HCT116 (cell line): ENCODE results near the gene CALU. TPM values are rescaled to one million over a fixed set of nuclear protein-coding genes. Genes with fewer than 3 reads are reported as not detected.

Experiments
- ATAC-seq: fragments of 200-7000 bp; cut with Tn5 transposase; 2 replicates; pipeline ENCODE4 v1.9.1; 2020; ENCODE audit warnings: mild to moderate bottlenecking, moderate library complexity
- BruUV-seq: library from RNA; stranded (reverse); fragments of 400-500 nt; replicated peaks from 2 replicates; lab custom pipeline; 2021; lab: Mats Ljungman, UMichigan
- CTCF ChIA-PET: fragments of 300-600 bp; sonication (Branson Sonifier 250); formaldehyde crosslinking; loops from one replicate; lab custom pipeline; 2021; ENCODE audit warnings: antibody characterized with exemption; lab: Charles Lee
- POLR2A ChIA-PET: fragments of 300-600, 350-600 bp; sonication (Branson Sonifier 250); formaldehyde crosslinking; loops from one replicate; lab custom pipeline; 2021; ENCODE audit warnings: antibody characterized with exemption; lab: Charles Lee
- RAD21 ChIA-PET, 2 experiments: fragments of 300-600 bp; sonication (Branson Sonifier 250); formaldehyde crosslinking; loops; one replicate each; lab custom pipeline; 2023; ENCODE audit warnings: low total read pairs in 2 of 2; ENCODE audit not compliant: uncharacterized antibody in 2 of 2, unreplicated experiment in 2 of 2, low non-redundant PET in 1 of 2; lab: Charles Lee
- DNase-seq: peaks from one replicate; pipeline ENCODE4 v3.0.0-alpha.2; 2010; ENCODE audit warnings: low read depth, low spot score
- H2AFZ ChIP-seq: fragments of 200-600 bp; shearing (Covaris generic), sonication (generic); 2 replicates; pipeline ENCODE4 v1.6.1; 2017; ENCODE audit warnings: low read depth, mixed run types, mixed read lengths, antibody characterized with exemption, low read length; ENCODE audit not compliant: poor library complexity, severe bottlenecking
- H3K27ac ChIP-seq: 2 replicates; pipeline ENCODE4 v1.5.1; 2012; ENCODE audit warnings: low read depth, low read length
- H3K27me3 ChIP-seq: fragments of 200-600 bp; sonication (generic); 2 replicates; pipeline ENCODE4 v1.6.1; 2016; ENCODE audit warnings: mixed run types, low read length, mixed read lengths; ENCODE audit not compliant: insufficient read depth
- H3K36me3 ChIP-seq, 2 experiments: fragments of 200-500 bp in 1 of 2; fragments of 200-600 bp in 1 of 2; sonication (Bioruptor generic) in 1 of 2; sonication (generic) in 1 of 2; 2 replicates each; pipeline versions ENCODE4 v1.5.1 to v1.6.1; 2014 to 2016; ENCODE audit warnings: low read length in 2 of 2, inconsistent platforms in 1 of 2, mixed read lengths in 1 of 2, mixed run types in 1 of 2; ENCODE audit not compliant: insufficient read depth in 2 of 2, control insufficient read depth in 1 of 2
- H3K4me1 ChIP-seq, 2 experiments: fragments of 200-600 bp in 1 of 2; sonication (generic) in 1 of 2; 2 replicates each; pipeline versions ENCODE4 v1.5.1 to v1.6.1; 2012 to 2017; ENCODE audit warnings: low read length in 2 of 2, inconsistent platforms in 1 of 2, mild to moderate bottlenecking in 1 of 2, mixed read lengths in 1 of 2, mixed run types in 1 of 2, moderate library complexity in 1 of 2; ENCODE audit not compliant: insufficient read depth in 2 of 2, control insufficient read depth in 1 of 2
- H3K4me2 ChIP-seq: fragments of 200-600 bp; sonication (generic); 2 replicates; pipeline ENCODE4 v1.6.1; 2017; ENCODE audit warnings: mixed run types, low read length, mixed read lengths
- H3K4me3 ChIP-seq, 2 experiments: fragments of 200-600 bp in 1 of 2; sonication (generic) in 1 of 2; replicated peaks in 1 of 2; 2 replicates each; pipeline ENCODE4 v1.5.1; 2011 to 2016; ENCODE audit warnings: low read length in 2 of 2, control low read depth in 1 of 2, low read depth in 1 of 2, mild to moderate bottlenecking in 1 of 2, mixed read lengths in 1 of 2, mixed run types in 1 of 2
- H3K79me2 ChIP-seq: fragments of 200-600 bp; sonication (generic); 2 replicates; pipeline ENCODE4 v1.6.1; 2017; ENCODE audit warnings: mild to moderate bottlenecking, mixed run types, low read length, moderate library complexity, mixed read lengths; ENCODE audit not compliant: insufficient read depth
- H3K9ac ChIP-seq: fragments of 200-600 bp; sonication (generic); 2 replicates; pipeline ENCODE4 v1.6.1; 2016; ENCODE audit warnings: low read length, mixed read lengths
- H3K9me2 ChIP-seq: fragments of 200-600 bp; sonication (generic), shearing (Covaris generic); 2 replicates; pipeline ENCODE4 v1.6.1; 2017; ENCODE audit warnings: mixed run types, mild to moderate bottlenecking, moderate library complexity; ENCODE audit not compliant: insufficient read depth
- H3K9me3 ChIP-seq, 2 experiments: fragments of 200-500 bp in 1 of 2; fragments of 200-600 bp in 1 of 2; sonication (Bioruptor generic) in 1 of 2; sonication (generic) in 1 of 2; 2 replicates each; pipeline ENCODE4 v1.6.1; 2014 to 2017; ENCODE audit warnings: low read length in 2 of 2, mixed read lengths in 2 of 2, inconsistent platforms in 1 of 2, low read depth in 1 of 2, mild to moderate bottlenecking in 1 of 2, mixed run types in 1 of 2, moderate library complexity in 1 of 2; ENCODE audit not compliant: control insufficient read depth in 1 of 2, insufficient read depth in 1 of 2
- H4K20me1 ChIP-seq: fragments of 200-600 bp; sonication (generic), shearing (Covaris generic); 2 replicates; pipeline ENCODE4 v1.6.1; 2017; ENCODE audit warnings: mixed run types, mild to moderate bottlenecking, moderate library complexity; ENCODE audit not compliant: insufficient read depth
- CBX3 ChIP-seq: IDR thresholded peaks from 2 replicates; pipeline ENCODE4 v1.6.1; 2012; ENCODE audit warnings: low read depth
- CEBPB ChIP-seq: IDR thresholded peaks from 2 replicates; pipeline ENCODE4 v1.6.1; 2012; ENCODE audit warnings: low read depth
- EGR1 ChIP-seq: IDR thresholded peaks from 2 replicates; pipeline ENCODE4 v1.6.1; 2012; ENCODE audit warnings: low read depth
- ELF1 ChIP-seq: IDR thresholded peaks from 2 replicates; pipeline ENCODE4 v1.6.1; 2012; ENCODE audit warnings: low read depth, borderline replicate concordance
- EZH2 ChIP-seq: fragments of 200-600 bp; sonication (generic); IDR thresholded peaks from 2 replicates; pipeline ENCODE4 v1.6.1; 2017; ENCODE audit warnings: antibody characterized with exemption, mixed run types
- EZH2phosphoT487 ChIP-seq: fragments of 200-600 bp; IDR thresholded peaks from 2 replicates; pipeline ENCODE4 v1.6.1; 2018; ENCODE audit warnings: antibody characterized with exemption, borderline replicate concordance
- FOSL1 ChIP-seq: IDR thresholded peaks from 2 replicates; pipeline ENCODE4 v1.6.1; 2012; ENCODE audit warnings: low read depth
- POLR2A ChIP-seq: IDR thresholded peaks from 2 replicates; pipeline ENCODE4 v1.7.0; 2011; ENCODE audit warnings: borderline replicate concordance; ENCODE audit not compliant: insufficient read depth, insufficient read length; ENCODE audit errors: extremely low read depth
- RAD21 ChIP-seq: IDR thresholded peaks from 2 replicates; pipeline ENCODE4 v1.6.1; 2012; ENCODE audit warnings: low read depth, mild to moderate bottlenecking
- SIN3A ChIP-seq: IDR thresholded peaks from 2 replicates; pipeline ENCODE4 v1.6.1; 2012; ENCODE audit warnings: low read depth
- SP1 ChIP-seq: IDR thresholded peaks from 2 replicates; pipeline ENCODE4 v1.6.1; 2012; ENCODE audit warnings: low read depth
- SRF ChIP-seq: IDR thresholded peaks from 2 replicates; pipeline ENCODE4 v1.6.1; 2012; ENCODE audit warnings: low read depth
- TCF7L2 ChIP-seq: IDR thresholded peaks from 2 replicates; pipeline ENCODE4 v1.7.0; 2011; ENCODE audit warnings: borderline replicate concordance, inconsistent platforms; ENCODE audit not compliant: insufficient read depth, insufficient read length; ENCODE audit errors: extremely low read depth
- YY1 ChIP-seq: IDR thresholded peaks from 2 replicates; pipeline ENCODE4 v1.6.1; 2011; ENCODE audit warnings: low read length, low read depth, moderate library complexity, mild to moderate bottlenecking; ENCODE audit not compliant: insufficient replicate concordance; ENCODE audit errors: extremely low read depth
- ZBTB33 ChIP-seq: IDR thresholded peaks from 2 replicates; pipeline ENCODE4 v1.6.1; 2011; ENCODE audit warnings: mild to moderate bottlenecking, low read length, moderate library complexity; ENCODE audit not compliant: insufficient replicate concordance; ENCODE audit errors: extremely low read depth
- ZFX ChIP-seq: fragments of 450-650 bp; IDR thresholded peaks from 2 replicates; pipeline ENCODE4 v1.6.1; 2017
- ZNF274 ChIP-seq: fragments of 200-500 bp; sonication (Bioruptor generic); IDR thresholded peaks from 2 replicates; pipeline ENCODE4 v1.6.1; 2014; ENCODE audit warnings: mild to moderate bottlenecking, low read depth, low read length, inconsistent platforms
- intact Hi-C: fragments of 100-400 bp; cut with micrococcal nuclease; formaldehyde crosslinking; loops from 2 replicates; pipeline ENCODE4 v1.10.0; 2022
- total RNA-seq: library from RNA; stranded (reverse); gene quantifications from one replicate; pipeline ENCODE4 v1.2.1, GENCODE V29; 2021; ENCODE audit not compliant: unreplicated experiment

CALU gene
- total RNA-seq, 1 experiment from 2014 or later = 106 TPM

- no peak overlapping the region for H3K27ac ChIP-seq
- H3K4me2 ChIP-seq = no peak overlapping the region
- H3K79me2 ChIP-seq = no peaks in the 10 kb centered on the region
- intact Hi-C loops = no loop called here
- H4K20me1 ChIP-seq = no peaks in the 10 kb centered on the region
- H2AFZ ChIP-seq = no peak overlapping the region
- TF ChIP-seq ZNF274 = no peak
- TF ChIP-seq ZFX = no peak
- TF ChIP-seq CEBPB = no peak
- no peak for TF ChIP-seq SRF
- no peak for TF ChIP-seq POLR2A
- TF ChIP-seq FOSL1 = no peak
- no peak for TF ChIP-seq EZH2phosphoT487
- TF ChIP-seq EZH2 = no peak
- TF ChIP-seq SP1 = no peak
- no peak for TF ChIP-seq EGR1
- no peak for TF ChIP-seq ELF1
- TF ChIP-seq RAD21 = no peak
- TF ChIP-seq TCF7L2 = no peak
- TF ChIP-seq CBX3 = no peak
- no peak for TF ChIP-seq ZBTB33
- TF ChIP-seq SIN3A = no peak
- TF ChIP-seq YY1 = no peak
- peaks cover 0 to 5% of the 10 kb centered on the region in 2 experiments; a peak in 1 of 4 replicates for H3K4me1 ChIP-seq
- no peak for DNase-seq
- no peaks in the 10 kb centered on the region for H3K9me2 ChIP-seq
- CTCF ChIA-PET = no interaction called here
- RAD21 ChIA-PET = no interaction called here
- no peaks in the 10 kb centered on the region for H3K36me3 ChIP-seq
- no peaks in the 10 kb centered on the region for H3K9me3 ChIP-seq
- no peaks in the 10 kb centered on the region for H3K27me3 ChIP-seq
- POLR2A ChIA-PET = interaction anchor here (1.5 kb wide), 1 partner anchor 31 kb away, joined by 3 read pairs; the partner anchor contains the start of gene CALU
- no peak overlapping the region for H3K9ac ChIP-seq
- BruUV-seq = no TSS peak
- no peak overlapping the region for H3K4me3 ChIP-seq
- ATAC-seq = no peak
Observed at GRCh38 chr7:128708235-128708634, 30.9 kb upstream of the CALU start.
